Measurements from ENCODE around the gene AUTS2.

GRCh38 chr7:70237831-70238575, 639.7 kb downstream of the AUTS2 start:
- no peak for TF ChIP-seq NRF1 (IDR thresholded peaks at IDR 0.05; ENCODE audit: low read depth, low read length)
- TF ChIP-seq CTCF (IDR thresholded peaks at IDR 0.05; ENCODE audit: control extremely low read depth in 1 of 3, insufficient read depth in 1 of 3, low read depth in 1 of 3, low read length in 3 of 3), result no peak
- no peak for TF ChIP-seq CEBPB (IDR thresholded peaks at IDR 0.05; ENCODE audit: low read depth, low read length)
- no peak for TF ChIP-seq SIN3A (conservative IDR thresholded peaks at IDR 0.05 in 1 of 2, IDR thresholded peaks at IDR 0.05 in 1 of 2; ENCODE audit: low read depth in 1 of 2, low read length in 2 of 2)
- TF ChIP-seq RXRA (IDR thresholded peaks at IDR 0.05; ENCODE audit: insufficient read depth, low read depth, low read length), result no peak
